ENCODE measurements around the gene KPNA6.
A peak's percentile ranks its signal among the peaks of the same experiment; 100 is the strongest.

The KPNA6 gene

DNA sequence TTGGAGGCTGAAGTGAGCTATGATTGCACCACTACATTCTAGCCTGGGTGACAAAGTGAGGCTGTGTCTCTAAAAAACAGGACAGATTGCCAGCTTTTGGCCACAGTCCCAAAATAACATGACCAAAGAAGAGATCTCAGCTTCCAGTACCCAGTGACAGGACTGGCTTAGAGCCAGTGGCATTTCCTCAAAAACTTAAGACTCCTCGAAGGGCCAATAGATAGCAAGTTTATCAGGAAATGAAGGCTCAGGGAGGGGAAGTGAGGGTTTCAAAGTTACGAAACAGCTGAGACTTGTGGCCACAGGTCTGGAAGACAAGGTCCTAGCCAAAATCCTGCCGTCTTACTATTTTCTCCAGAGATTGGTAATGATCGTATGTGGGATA is 41.4 kb upstream of the KPNA6 start:
- Histone ChIP-seq H3K79me1 (ENCODE audit: low read length) (no peaks in the 10 kb centered on the region), H3K27me3 (ENCODE audit: insufficient read depth, low read length, poor library complexity) (no peaks in the 10 kb centered on the region), H3K9ac (ENCODE audit: low read length) (no peak overlapping the region), H3K27ac (ENCODE audit: low read depth, low read length) (no peak overlapping the region), H4K5ac (ENCODE audit: low read length) (no peak overlapping the region), H4K8ac (ENCODE audit: low read depth, low read length) (no peak overlapping the region), H3K4me2 (ENCODE audit: low read length) (no peak overlapping the region), H2AK5ac (ENCODE audit: low read length) (no peak overlapping the region), H3K4me1 (ENCODE audit: control insufficient read depth, low read depth, low read length) (peaks cover 7% of the 10 kb centered on the region), H2BK5ac (ENCODE audit: low read length) (no peak overlapping the region), H3K4me3 (ENCODE audit: low read length) (no peak overlapping the region), H3K79me2 (ENCODE audit: control insufficient read depth, insufficient read depth, low read length) (no peaks in the 10 kb centered on the region), H3K23ac (ENCODE audit: low read length) (no peak overlapping the region), H2BK120ac (ENCODE audit: low read depth, low read length) (no peak overlapping the region), H3K36me3 (ENCODE audit: control insufficient read depth, insufficient read depth, low read length) (peaks cover 1% of the 10 kb centered on the region), H3K18ac (ENCODE audit: low read length) (no peak overlapping the region), H2BK15ac (replicated peaks; ENCODE audit: low read depth) (no peak overlapping the region), H3K56ac (ENCODE audit: low read length) (no peak overlapping the region), H3K4ac (ENCODE audit: low read depth, low read length) (no peak overlapping the region)
- peak; percentile 53 for DNase-seq
- WGBS (ENCODE audit: extremely low coverage, insufficient coverage, low lambda C conversion rate) = no CpG with 5 or more reads among the region's 4 CpGs

DNA sequence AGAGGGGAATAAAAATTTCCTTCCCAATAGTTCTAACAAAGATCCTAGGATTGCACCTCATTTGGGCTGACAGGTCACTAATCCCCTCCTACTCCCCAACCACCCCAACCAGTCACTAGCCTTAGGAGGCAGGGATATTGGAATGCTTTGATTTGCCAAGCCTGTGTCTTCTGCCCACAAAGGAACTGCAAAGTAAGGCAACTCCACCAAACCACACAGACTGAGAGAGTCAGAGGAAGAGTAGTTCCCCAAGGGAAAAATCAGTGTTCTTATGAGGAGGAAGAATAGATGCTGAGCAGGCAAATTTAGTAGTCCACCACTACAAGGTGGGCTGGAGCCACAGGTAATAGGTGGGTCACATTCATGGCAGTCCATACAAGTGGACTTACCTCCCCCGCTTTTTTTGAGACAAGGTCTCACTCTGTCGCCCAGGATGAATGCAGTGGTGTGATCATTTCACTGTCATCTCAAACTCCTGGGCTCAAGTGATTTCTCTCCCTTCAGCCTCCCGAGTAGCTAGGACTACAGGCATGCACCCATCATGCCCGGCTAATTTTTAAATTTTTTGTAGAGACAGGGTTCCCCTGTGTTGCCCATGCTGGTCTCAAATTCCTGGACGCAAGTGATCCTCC is 38.8 kb upstream of the KPNA6 start:
- H3K18ac ChIP-seq (ENCODE audit: low read length) = no peak overlapping the region
- peak; percentile 50 for DNase-seq
- no peak overlapping the region for H3K27ac ChIP-seq (ENCODE audit: low read depth, low read length)
- H3K56ac ChIP-seq (ENCODE audit: low read length) = no peak overlapping the region
- no peak overlapping the region for H4K8ac ChIP-seq (ENCODE audit: low read depth, low read length)
- no peak overlapping the region for H3K9ac ChIP-seq (ENCODE audit: low read length)
- no peak overlapping the region for H3K4ac ChIP-seq (ENCODE audit: low read depth, low read length)
- no CpG with 5 or more reads among the region's 5 CpGs for WGBS (ENCODE audit: extremely low coverage, insufficient coverage, low lambda C conversion rate)
- H2BK120ac ChIP-seq (ENCODE audit: low read depth, low read length) = no peak overlapping the region
- H3K79me1 ChIP-seq (ENCODE audit: low read length) = no peaks in the 10 kb centered on the region
- H3K4me1 ChIP-seq (ENCODE audit: control insufficient read depth, low read depth, low read length) = peaks cover 8% of the 10 kb centered on the region
- H3K4me2 ChIP-seq (ENCODE audit: low read length) = no peak overlapping the region
- H2AK5ac ChIP-seq (ENCODE audit: low read length) = no peak overlapping the region
- H2BK5ac ChIP-seq (ENCODE audit: low read length) = no peak overlapping the region
- H3K36me3 ChIP-seq (ENCODE audit: control insufficient read depth, insufficient read depth, low read length) = no peaks in the 10 kb centered on the region
- H3K27me3 ChIP-seq (ENCODE audit: insufficient read depth, low read length, poor library complexity) = no peaks in the 10 kb centered on the region
- H3K79me2 ChIP-seq (ENCODE audit: control insufficient read depth, insufficient read depth, low read length) = peaks cover 8% of the 10 kb centered on the region
- H3K23ac ChIP-seq (ENCODE audit: low read length) = peak overlapping the region; percentile 35
- no peak overlapping the region for H4K5ac ChIP-seq (ENCODE audit: low read length)
- H3K4me3 ChIP-seq (ENCODE audit: low read length) = no peak overlapping the region
- H2BK15ac ChIP-seq (replicated peaks; ENCODE audit: low read depth) = no peak overlapping the region

DNA sequence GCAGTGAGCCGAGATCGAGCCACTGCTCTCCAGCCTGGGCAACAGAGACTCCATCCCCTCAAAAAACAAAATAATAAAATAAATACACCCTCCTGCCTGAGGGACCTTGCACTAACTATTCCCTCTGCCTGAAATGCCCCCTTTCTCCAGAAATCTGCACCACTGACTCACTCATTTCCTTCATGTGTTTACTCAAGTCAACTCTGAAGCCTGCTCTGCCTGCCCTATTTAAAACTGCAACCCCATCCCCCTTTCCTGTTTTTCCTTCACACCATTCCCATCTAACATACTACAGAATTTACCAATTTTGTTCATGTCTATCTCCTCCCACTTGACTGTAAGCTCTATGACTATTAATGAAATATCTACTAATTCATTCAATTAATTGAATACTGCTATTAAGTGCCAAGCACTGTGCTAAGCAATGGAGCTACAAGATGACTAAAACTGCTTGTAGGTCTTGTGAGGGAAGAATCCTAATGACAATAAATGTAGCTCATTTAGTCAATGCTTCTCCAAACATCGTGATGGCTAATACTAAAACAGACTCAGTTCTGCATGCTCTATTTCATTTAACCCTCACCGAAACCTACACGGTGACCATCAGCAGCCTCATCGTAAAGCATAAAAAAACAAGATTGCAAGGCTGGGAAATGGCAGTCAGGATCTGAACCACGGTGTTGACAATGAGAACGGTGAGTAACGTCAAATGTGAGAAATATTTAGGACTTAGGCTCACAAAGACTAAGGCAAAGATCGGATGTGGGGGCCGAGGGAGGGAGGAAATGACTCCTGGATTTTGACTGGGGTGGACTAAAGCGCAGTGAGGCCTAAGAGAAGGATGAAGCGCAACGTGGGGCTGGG is 35.9 kb upstream of the KPNA6 start:
- Histone ChIP-seq H3K4me2 (ENCODE audit: low read length) (peak overlapping the region; percentile 28), H2AK5ac (ENCODE audit: low read length) (no peak overlapping the region), H3K18ac (ENCODE audit: low read length) (peak overlapping the region; percentile 31), H3K79me2 (ENCODE audit: control insufficient read depth, insufficient read depth, low read length) (peaks cover 10% of the 10 kb centered on the region), H3K36me3 (ENCODE audit: control insufficient read depth, insufficient read depth, low read length) (peaks cover 3% of the 10 kb centered on the region), H2BK15ac (replicated peaks; ENCODE audit: low read depth) (no peak overlapping the region), H4K5ac (ENCODE audit: low read length) (no peak overlapping the region), H3K56ac (ENCODE audit: low read length) (peak overlapping the region; percentile 90), H3K4me3 (ENCODE audit: low read length) (peak overlapping the region; percentile 28), H3K27ac (ENCODE audit: low read depth, low read length) (peak overlapping the region; percentile 66), H3K23ac (ENCODE audit: low read length) (no peak overlapping the region), H3K4ac (ENCODE audit: low read depth, low read length) (peak overlapping the region; percentile 61), H3K9ac (ENCODE audit: low read length) (peak overlapping the region; percentile 79), H2BK120ac (ENCODE audit: low read depth, low read length) (no peak overlapping the region), H3K79me1 (ENCODE audit: low read length) (peaks cover 2% of the 10 kb centered on the region), H3K27me3 (ENCODE audit: insufficient read depth, low read length, poor library complexity) (no peaks in the 10 kb centered on the region), H4K8ac (ENCODE audit: low read depth, low read length) (no peak overlapping the region), H2BK5ac (ENCODE audit: low read length) (peak overlapping the region; percentile 3), H3K4me1 (ENCODE audit: control insufficient read depth, low read depth, low read length) (peaks cover 8% of the 10 kb centered on the region)
- no CpG with 5 or more reads among the region's 14 CpGs for WGBS (ENCODE audit: extremely low coverage, insufficient coverage, low lambda C conversion rate)
- peak; percentile 53 for DNase-seq

DNA sequence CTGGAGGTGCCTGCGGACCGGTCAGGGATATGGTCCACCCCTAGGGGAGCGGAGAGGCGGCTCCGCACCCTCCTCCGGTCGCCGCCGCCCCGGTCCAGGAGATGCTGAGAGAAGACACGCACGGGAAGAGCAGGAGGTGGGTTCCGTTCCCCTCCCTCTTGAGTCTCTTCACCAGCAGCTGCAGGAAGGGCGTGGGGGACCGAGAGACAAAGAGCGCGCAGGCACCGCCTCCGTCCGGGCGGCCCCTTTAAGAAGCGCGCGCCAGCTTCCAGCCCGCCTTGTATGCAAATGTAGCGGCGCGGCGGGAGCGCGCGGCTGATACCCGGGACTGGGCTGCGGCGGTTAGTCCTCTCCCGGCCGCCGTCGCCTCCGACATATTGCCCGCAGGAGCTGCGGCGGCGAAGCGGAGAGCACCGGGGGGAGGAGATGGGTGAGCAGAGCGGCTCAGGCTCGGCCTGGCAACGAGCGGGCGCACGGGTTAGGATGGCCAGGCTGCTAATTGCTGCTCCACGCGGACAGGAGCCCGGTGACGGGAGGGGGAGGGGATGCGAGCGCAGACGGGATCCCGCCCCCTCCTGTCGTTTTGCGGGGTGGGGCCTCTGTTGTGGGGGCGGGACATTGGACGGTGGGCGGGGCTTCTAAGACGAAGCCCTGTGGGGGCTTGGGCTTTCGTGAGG is 35.1 kb upstream of the KPNA6 start, which contains the start of gene TMEM39B:
Gene TMEM39B, plus strand, starts transcription at position 318 of the 677 bp plus-strand sequence. Its CDS starts 109 bp downstream, at position 427.
- Histone ChIP-seq H3K79me1 (ENCODE audit: low read length) (peaks cover 2% of the 10 kb centered on the region), H3K4me2 (ENCODE audit: low read length) (peak within 1 kb of the TSS; percentile 82), H4K5ac (ENCODE audit: low read length) (no peak within 1 kb of the TSS), H3K4me1 (ENCODE audit: control insufficient read depth, low read depth, low read length) (peaks cover 8% of the 10 kb centered on the region), H3K23ac (ENCODE audit: low read length) (no peak within 1 kb of the TSS), H3K36me3 (ENCODE audit: control insufficient read depth, insufficient read depth, low read length) (peaks cover 5% of the 10 kb centered on the region), H4K8ac (ENCODE audit: low read depth, low read length) (no peak within 1 kb of the TSS), H3K18ac (ENCODE audit: low read length) (peak within 1 kb of the TSS; percentile 82), H3K27ac (ENCODE audit: low read depth, low read length) (peak within 1 kb of the TSS; percentile 92), H2BK5ac (ENCODE audit: low read length) (peak within 1 kb of the TSS; percentile 95), H3K4me3 (ENCODE audit: low read length) (peak within 1 kb of the TSS; percentile 80), H3K27me3 (ENCODE audit: insufficient read depth, low read length, poor library complexity) (no peaks in the 10 kb centered on the region), H3K79me2 (ENCODE audit: control insufficient read depth, insufficient read depth, low read length) (peaks cover 10% of the 10 kb centered on the region), H3K4ac (ENCODE audit: low read depth, low read length) (peak within 1 kb of the TSS; percentile 61), H2BK15ac (replicated peaks; ENCODE audit: low read depth) (no peak within 1 kb of the TSS), H2BK120ac (ENCODE audit: low read depth, low read length) (no peak within 1 kb of the TSS), H3K56ac (ENCODE audit: low read length) (peak within 1 kb of the TSS; percentile 100), H3K9ac (ENCODE audit: low read length) (peak within 1 kb of the TSS; percentile 96), H2AK5ac (ENCODE audit: low read length) (peak within 1 kb of the TSS; percentile 23)
- no CpG with 5 or more reads among the region's 67 CpGs for WGBS (ENCODE audit: extremely low coverage, insufficient coverage, low lambda C conversion rate)
- peak; percentile 98 for DNase-seq

DNA sequence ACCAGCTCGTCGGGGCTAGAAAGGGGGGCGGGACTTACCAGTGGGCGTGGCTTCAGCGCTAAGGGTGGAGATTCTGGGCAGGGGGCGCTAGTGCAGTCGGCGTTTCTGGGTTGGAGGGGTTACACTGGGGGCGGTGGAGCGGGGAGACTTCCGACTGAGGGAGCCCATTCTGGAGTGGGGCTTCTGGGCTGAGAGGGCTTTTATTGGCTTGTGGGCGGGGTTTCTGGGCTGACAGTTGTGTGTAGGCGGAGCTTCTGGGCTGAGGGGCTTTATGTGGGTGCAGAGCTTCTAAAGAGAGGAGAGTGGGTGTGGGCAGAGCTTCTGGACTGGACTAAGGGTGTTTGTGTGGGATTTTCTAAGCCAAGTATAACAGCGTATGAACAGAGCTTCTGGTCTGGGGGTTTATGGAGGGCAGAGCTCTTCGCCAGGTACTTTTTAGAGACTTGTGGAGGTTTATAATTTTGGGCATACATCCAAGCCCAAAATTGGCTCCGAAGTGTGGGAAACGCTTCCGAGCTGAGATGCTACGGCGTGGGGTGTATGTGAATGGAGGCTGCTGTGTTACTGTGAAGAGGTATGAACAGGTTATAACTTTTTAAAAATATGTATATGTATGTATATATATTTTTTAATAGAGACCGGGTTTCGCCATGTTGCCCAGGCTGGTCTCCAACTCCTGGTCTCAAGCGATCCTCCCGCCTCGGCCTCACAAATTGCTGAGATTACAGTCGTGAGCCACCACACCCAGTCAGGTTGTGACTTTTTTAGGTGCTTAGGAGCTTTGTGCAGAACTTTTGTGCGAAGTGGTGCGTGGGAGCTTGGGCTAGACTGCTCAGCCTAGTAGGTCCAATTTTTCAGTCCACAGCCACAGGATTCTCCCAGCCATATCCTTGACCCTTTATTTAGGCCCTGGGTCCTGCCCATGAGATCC is 34.3 kb upstream of the KPNA6 start:
- Histone ChIP-seq H3K4me2 (ENCODE audit: low read length) (peak overlapping the region; percentile 82), H3K36me3 (ENCODE audit: control insufficient read depth, insufficient read depth, low read length) (peaks cover 5% of the 10 kb centered on the region), H3K23ac (ENCODE audit: low read length) (no peak overlapping the region), H4K8ac (ENCODE audit: low read depth, low read length) (no peak overlapping the region), H3K4me3 (ENCODE audit: low read length) (peak overlapping the region; percentile 66), H2BK5ac (ENCODE audit: low read length) (no peak overlapping the region), H2BK120ac (ENCODE audit: low read depth, low read length) (no peak overlapping the region), H3K79me1 (ENCODE audit: low read length) (peaks cover 2% of the 10 kb centered on the region), H3K79me2 (ENCODE audit: control insufficient read depth, insufficient read depth, low read length) (peaks cover 10% of the 10 kb centered on the region), H3K56ac (ENCODE audit: low read length) (peak overlapping the region; percentile 80), H3K4me1 (ENCODE audit: control insufficient read depth, low read depth, low read length) (peaks cover 8% of the 10 kb centered on the region), H4K5ac (ENCODE audit: low read length) (no peak overlapping the region), H3K27ac (ENCODE audit: low read depth, low read length) (no peak overlapping the region), H2BK15ac (replicated peaks; ENCODE audit: low read depth) (no peak overlapping the region), H3K18ac (ENCODE audit: low read length) (peak overlapping the region; percentile 35), H3K4ac (ENCODE audit: low read depth, low read length) (no peak overlapping the region), H3K9ac (ENCODE audit: low read length) (peak overlapping the region; percentile 65), H3K27me3 (ENCODE audit: insufficient read depth, low read length, poor library complexity) (no peaks in the 10 kb centered on the region), H2AK5ac (ENCODE audit: low read length) (peak overlapping the region; percentile 23)
- DNase-seq = peak; percentile 97
- no CpG with 5 or more reads among the region's 28 CpGs for WGBS (ENCODE audit: extremely low coverage, insufficient coverage, low lambda C conversion rate)
